Frontal cortex (tissue), 4 donors: ENCODE results near the gene CORO1C. TPM values are rescaled to one million over a fixed set of nuclear protein-coding genes. Genes with fewer than 3 reads are reported as not detected.
"Not testable (repeated sequence)": the region's sequence is repeated elsewhere in the genome, so short reads cannot be mapped to it uniquely, and the experiment has no call there.

ENCODE experiments used
- DNase-seq, 2 donors: peaks; one replicate each; pipeline ENCODE4 v3.0.0; 2012; ENCODE audit warnings: low spot score in 2 of 2
- FAIRE-seq: peaks from 2 replicates; lab custom pipeline; 2012; peaks lifted over from hg19 to GRCh38; lab: Jason Lieb, UNC
- total RNA-seq: library from RNA; depleted of rRNA; stranded (reverse); fragments of >200 nt; gene quantifications from one replicate; pipeline ENCODE4 v1.2.3, GENCODE V29; 2014
- donor health status: control.
- donor health status: control.
- donor health status: control.

CORO1C gene
- 171 TPM for total RNA-seq

DNA sequence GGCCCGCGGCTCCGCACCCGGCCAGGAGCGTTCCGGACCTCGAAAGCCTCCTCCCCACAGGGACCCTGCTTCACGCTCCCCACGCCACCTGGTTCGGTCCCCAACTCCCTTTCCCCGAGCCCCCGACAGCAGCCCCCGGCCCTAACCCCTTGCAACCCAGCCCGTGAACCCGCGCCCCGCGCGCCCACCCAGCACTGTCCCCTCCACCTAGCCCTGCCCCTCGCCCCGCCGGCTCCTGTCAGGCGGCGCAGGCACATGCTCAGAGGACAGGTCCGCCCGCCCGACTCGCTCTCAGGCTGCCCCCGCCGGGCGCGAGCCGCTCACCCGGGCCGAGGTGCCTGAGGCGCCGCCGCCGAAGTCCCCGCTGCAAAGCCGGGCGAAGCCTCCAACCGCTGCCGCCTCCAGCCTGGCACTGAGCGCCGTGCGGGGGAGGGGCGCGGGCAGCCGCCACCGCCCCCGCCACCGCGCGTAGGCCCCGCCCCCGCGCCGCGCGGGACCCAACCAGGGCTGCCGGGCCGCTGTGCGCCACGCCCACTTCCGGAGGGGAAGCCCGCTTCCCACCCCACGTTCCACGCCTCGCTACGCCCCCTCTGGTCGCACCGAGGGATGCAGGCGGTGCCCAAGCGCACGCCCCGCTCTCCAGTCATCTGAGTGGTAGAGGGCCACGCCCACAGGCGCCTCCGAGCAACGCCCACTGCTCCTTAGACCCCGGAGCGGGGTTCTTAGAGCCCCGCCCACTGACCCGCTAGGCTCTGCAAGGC lies at the start of gene CORO1C:
Gene CORO1C (minus strand): TSS at position 414 of the 761 bp plus-strand sequence. CDS start 30,200 bp downstream, outside the sequence.
- DNase-seq (peak; percentile 91 to 93), FAIRE-seq (no peak)

DNA sequence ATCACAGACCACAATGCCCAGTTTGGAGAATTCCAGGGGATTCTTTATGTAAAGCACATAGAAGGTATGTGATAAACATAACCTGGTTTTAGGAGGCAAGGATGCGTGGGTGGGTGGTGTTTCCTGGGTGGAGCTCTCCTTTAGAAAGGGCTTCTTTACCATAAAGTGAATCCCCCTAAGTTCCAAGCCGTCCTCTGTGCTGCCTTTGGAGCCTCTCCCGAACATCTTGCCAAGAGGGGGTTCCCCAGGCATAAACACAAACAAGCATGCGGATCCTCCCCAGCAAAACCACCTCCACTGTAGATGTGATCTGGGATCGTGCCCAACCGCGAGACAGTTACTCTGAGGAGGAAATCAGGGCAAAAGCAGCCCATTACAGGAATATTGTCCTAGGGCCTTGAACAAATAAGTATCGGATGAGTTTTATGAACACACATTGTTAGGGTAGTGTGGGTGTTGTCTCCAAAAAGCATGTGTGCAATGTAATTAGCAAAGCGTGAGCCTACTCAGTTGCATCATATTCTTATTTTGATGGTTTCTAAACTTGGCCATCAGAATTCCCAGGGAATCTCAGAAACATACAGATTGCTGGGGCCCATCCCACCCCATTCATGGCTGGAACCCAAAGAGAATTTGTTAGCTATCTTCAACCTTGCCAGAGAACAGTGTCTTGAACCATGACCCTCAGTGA lies 48.8 kb upstream of the CORO1C start:
- FAIRE-seq (no peak), DNase-seq (no peak)

DNA sequence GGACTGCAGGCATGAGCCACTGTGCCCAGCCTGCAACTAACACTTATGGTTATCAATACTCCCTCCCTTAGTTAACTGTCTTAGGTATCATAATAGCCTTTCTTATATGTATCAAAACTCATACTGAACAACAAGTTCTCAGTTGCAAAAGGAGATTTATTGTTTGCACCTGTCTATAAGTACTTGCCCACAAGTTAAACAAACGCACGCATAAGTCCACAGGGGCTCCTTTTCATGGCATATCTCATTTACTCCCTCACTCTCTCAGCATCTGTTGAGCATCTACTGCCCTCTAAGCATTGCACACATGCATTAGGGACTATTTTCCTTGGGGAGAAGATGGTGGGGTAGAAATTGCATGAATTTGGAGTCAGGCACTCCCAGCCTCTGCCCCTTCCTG lies 46.7 kb upstream of the CORO1C start:
- FAIRE-seq (no peak), DNase-seq (no peak)

DNA sequence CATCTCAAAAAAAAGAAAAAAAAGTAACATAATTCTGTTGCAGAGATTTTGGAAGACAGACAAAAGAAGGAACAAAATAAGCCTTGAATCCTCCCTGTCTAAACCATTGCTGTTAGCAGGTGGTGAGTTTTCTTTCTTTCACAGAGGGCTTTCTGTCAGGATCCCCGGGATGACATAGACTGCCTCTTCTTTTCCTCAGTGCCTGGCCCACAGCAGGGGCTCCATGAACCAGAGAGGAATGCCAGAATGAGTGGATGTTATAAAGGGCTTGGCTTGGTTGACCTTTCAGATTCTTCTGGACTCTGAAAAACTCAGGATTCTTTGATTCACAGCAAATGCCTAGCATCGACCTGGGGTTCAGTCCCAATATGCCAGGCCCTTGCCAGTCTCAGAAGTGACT lies 45.8 kb upstream of the CORO1C start:
- FAIRE-seq: no peak
- DNase-seq: no peak

DNA sequence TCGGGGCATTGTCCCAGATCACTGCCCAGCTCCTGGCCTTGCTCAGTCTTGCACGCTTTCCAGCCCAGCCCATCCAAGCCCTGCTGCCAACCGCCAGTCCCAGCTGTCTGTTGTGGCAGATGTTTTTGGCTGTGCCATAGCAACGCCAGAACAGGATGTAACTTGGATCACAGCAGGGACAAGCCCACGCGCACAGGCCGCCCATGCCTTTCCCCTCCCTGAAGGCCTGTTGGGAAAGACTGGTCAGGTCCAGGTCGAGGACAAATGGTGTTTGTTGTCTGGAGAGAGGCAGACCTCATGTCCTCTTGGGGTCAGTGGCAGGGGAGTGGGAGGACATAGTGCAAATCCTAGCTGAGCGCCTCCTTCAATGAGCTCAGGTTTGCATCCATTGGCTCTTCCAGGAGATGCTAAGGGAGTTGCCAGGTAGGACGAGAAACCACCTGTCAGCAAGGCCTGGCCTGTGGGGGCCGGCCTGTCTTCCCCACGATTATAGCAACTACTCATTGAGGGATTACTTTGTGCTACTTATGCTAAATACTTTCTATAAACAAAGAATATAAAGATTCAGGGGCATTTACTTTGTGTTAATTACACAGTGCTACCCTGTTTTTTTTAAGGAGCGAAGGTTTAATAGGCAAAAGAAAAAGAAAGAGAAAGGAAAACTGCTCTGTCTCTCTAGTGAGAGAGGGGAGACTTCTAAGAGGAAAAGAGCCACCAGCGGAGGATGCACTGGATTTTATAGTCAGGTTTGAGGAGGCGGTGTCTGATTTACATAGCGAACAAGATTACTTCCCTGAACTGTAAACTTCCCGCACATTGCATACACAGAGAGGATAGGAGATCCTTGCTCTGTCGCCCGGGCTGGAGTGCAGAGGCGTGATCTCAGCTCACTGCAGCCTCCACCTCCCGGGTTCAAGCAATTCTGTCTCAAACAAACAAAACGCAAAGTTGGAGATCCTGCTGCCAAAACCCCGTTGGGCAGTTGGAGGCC lies 42.8 kb upstream of the CORO1C start:
- no peak for FAIRE-seq
- DNase-seq: peak; percentile 46 to 64

DNA sequence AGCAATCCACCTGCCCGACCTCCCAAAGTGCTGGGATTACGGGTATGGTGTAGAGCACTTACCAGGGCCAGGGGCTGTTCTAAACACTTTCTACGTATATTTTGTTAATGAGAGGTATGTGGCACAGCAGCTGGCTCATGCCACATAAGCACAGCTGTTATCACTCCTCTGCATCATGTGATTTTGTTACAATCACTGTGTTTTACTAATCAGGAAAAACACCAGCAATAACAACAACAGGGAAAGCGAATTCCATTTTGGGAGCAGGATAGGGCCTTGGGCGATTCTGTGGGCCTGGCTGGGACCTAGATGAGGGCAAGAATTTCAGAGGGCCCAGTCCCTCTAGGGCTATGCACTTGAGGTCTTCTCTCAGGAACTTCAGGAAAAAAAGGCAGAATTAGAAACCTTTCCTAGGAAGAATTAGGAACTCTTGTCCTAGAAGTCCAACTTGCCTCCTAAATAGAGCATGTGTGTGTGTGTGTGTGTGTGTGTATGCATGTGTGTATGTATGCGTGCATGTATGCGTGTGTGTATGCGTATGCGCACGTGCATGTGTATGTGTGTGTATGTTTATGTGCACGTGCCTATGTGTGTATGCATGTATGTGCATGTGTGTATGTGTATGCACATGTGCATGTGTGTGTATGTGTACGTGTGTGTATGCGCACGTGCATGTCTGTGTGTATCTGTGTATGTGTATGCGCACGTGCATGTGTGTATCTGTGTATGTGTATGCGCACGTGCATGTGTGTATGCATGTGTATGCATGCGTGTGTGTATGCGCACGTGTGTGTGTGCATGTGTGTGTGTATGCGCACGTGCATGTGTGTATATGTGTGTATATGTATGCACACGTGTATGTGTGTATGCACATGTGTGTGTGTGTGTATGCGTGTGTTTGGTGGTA lies 41.8 kb upstream of the CORO1C start:
- no peak for DNase-seq
- no peak for FAIRE-seq

DNA sequence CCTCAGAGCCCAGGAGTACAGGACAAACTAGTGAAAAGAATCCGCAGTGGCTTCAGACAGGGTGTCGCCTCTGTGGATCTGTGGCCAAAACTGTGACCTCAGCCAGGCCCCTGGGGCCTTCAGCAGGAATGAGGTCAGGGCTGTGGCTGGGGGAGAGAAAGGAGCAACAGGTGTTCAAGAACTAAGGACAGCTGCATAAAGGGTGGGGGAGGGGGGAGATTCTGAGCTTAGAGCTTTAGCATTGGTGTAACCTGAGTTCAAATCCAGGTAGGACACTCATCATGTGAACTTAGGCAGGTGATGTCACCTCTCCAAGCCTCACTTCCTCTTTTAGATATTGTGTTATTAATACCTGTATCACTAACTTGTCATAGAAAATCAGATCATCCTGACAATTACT lies 40.9 kb upstream of the CORO1C start:
- no peak for FAIRE-seq

DNA sequence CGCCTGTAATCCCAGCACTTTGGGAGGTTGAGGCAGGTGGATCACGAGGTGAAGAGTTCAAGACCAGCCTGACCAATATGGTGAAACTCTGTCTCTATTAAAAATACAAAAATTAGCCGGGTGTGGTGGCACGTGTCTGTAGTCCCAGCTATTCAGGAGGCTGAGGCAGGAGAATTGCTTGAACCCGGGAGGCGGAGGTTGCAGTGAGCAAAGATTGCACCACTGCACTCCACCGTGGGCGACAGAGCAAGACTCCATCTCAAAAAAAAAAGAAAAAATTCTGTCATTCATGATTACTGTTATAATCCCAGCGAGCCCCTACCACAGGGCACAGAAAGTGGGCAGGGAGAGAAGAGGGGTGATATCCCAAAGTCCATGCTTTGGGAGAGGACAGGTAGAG lies 40.5 kb upstream of the CORO1C start:
- not testable (repeated sequence) for DNase-seq, FAIRE-seq

More for the DNA sequence above, 40.9 kb upstream of the CORO1C start:
- DNase-seq: no peak

DNA sequence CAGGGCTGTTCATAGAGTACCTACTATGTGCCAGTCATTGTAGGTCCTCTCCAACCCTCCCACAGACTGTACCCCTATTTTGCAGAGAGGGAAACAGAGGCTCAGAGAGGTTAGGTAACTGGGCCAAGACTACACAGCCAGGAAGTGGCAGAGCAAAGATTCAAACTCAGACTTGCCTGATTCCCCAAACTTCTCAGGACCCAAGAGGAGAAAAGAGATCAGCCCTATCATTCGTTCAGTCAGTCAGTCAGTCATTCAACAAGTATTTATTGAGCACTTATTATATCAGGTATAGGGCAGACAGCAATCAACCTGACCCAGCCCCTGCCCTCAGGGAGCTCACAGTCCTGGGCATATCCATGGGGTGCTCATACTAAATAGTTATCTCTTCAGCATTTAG lies 39.6 kb upstream of the CORO1C start:
- DNase-seq: no peak
- FAIRE-seq: no peak

DNA sequence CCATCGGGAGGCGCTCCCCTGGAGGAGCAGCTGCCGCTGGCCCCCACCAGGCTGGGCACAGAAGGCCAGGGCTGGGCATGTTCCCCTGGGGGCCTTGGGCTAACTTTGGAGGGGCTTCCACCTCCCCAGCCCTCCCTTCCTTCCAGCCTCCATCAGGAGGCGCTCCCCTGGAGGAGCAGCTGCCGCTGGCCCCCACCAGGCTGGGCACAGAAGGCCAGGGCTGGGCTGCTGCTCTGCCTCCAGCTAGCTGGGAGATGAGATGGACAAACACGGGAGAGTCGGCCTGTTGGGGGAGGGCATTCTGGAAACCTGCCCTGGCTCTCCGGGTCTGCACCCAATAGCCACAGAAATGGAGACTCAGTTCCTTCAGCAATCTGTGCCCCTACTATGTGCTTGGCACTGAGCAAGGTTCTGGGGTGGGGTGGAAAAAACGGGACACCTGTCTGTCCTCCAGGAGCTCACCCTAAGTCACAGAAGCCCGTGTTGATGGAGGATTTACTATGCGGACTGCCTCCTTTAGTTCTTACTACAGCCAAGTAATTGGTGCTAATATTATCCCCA lies 39.0 kb upstream of the CORO1C start:
- DNase-seq: no peak
- no peak for FAIRE-seq

DNA sequence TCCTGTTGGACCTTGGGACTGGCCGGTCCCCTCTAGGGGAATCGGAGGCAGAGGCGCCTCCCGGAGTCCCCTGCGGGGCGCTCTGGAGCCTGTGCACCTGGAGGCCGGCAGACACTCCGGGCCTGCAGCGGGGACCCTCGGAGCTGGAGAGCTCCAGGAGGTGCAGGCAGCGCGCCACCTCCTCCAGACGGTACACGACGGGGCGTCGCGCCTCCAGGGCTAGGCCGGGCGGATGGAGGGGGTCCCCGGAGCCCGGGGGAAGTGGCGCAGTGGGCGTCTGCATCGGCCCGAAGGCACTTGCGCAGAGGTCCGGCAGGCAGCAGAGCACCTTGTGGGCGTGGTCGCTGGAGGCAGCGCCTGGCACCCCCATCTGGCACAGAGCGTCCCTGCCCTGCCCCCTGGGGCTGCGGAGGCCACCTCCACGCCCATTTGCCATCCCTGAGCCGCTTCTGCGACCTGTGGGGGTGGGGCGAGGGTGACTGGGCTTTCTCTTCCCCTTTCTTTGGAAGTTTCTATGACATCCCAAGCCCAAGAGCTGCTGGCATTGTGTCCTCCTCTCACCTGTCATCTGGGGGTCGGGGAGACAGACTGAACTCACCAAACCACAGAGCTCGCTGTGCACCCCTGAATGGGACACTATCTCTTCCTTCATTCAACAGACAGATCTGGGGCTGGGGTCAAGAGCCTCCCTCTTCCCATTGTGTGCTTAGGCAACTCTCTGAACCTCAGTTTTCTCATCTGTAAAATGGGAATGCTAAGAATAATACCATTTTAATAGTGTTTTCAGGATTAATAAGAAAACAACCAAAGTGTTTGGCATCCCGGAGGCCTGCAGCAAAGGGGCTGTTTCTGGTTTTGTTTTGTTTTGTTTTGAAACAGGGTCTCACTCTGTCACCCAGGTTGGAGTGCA lies 37.5 kb upstream of the CORO1C start:
- no peak for FAIRE-seq
- peak in 1 of 2 donors; percentile 45 for DNase-seq

DNA sequence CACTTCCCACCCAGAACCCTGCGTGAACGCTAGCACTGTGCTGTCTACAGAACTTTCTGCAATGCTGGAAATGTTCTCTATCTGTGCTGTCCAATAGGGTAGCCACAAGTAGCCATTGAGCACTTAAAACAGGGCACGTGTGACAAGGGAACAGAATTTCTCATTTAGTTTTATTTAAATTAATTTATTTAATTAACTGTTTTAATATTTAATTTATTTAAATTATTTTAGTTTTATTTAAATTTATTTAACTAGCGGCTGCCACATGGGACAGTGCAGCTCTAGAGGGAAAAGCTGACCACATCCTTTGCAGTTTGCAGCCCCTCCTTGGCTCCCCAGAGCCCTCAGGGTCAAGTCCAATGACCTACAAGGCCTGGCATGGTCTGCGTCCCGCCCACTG lies 35.0 kb upstream of the CORO1C start:
- no peak for DNase-seq
- FAIRE-seq: no peak

DNA sequence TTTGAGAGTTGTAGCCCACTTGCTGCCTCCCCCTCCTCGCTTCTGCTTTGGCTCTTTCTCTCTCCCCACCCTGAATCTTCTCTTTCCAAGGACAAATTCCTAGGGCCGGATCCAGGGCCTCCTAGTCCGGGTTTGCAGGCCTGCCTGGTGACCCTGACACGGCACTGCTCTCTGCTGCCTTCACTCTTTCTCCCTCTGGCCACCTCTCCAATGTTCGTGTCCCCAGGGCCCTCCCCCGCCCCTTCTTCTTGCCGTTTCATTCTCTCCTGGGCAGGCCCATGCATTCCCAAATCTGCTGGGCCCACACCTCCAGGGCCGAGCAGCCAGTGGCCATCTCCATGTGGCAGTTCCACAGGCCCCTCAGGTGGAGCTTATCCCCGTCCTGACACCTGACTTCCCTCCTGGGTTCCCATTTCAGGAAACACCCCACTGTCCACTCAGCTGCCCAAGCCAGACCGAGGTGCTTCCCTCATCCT lies 34.0 kb upstream of the CORO1C start:
- no peak for DNase-seq
- FAIRE-seq: no peak

DNA sequence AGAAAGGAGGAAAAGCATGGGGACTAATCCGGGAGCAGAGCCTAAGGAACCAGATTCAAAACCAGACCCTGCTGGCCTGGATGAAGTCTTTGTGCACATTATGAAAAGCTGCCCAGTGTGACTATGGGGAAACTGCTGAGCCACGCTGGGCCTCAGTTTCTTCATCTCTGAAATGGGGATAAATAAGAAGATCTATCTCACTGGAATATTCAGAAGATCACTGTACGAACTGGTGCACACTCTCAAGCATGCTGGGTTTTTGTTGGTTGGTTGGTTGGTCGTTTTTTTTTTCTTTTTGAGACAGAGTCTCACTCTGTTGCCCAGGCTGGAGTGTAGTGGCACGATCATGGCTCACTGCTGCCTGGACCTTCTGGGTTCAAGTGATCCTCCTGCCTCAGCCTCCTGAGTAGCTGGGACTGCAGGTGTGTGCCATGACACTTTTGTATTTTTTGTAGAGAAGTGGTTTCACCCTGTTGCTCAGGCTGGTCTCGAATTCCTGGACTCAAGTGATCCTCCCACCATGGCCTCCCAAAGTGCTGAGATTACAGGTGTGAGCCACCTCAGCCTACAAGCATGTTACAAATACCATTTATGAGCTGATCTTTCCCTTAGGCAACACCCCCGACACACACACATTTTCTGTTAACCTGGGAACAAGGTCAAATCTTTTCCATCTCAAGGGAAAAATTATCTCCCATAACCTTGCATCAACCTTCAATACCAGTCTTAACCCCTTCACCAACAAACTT lies 33.4 kb upstream of the CORO1C start:
- FAIRE-seq (no peak), DNase-seq (no peak)

DNA sequence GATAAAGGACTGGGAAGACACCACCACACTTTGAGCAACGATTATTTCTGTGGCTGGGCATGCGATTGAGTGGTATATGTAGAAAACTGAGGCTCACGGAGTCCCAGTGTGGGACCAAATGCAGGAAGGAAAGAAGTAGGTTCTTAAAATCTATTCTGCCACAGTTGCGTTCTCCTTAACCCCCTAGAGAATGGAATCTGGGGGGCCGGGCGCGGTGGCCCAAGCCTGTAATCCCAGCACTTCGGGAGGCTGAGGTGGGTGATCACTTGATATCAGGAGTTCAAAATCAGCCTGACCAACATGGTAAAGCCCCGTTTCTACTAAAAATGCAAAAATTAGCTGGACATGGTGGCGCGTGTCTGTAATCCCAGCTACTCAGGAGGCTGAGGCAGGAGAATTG lies 29.9 kb upstream of the CORO1C start:
- FAIRE-seq (no peak), DNase-seq (no peak)

DNA sequence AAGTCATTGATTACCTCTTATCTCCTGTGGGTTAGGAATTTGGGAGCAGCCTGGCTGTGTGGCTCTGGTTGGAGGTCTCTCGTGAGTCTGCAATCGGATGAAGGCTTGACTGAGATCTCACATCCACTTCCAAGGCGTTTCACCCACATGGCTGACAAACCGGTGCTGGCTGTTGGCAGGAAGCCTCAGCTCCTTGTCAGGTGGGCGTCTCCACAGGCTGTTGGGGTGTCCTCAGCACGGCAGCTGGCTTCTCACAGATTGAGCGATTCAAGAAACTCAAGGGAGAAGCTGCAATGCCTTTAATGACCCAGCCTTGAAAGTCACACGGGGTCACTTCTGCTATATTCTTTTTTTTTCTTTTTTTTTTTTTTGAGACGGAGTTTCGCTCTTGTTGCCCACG lies 28.6 kb upstream of the CORO1C start:
- DNase-seq (no peak), FAIRE-seq (no peak)

DNA sequence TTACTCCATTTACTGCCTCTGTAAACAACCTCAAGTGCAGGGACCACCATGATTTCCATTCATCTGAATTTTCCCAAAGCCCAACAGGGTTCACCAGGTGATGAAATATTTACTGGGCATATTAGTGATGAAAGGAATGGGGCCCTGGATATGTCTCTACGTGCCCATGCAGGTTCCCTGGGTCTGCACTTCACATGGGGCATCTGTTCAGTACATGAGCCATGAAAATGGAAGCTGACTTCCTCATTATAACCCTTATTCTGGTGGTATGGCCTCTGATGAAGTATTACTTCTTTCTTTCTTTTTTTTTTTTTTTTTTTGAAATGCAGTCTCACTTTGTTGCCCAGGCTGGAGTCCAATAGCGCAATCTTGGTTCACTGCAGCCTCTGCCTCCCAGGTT lies 26.5 kb upstream of the CORO1C start:
- no peak for DNase-seq
- no peak for FAIRE-seq
